GM19395 (cell line): ENCODE results near the gene PDE4D.
A peak's percentile ranks its signal among the peaks of the same experiment; 100 is the strongest.

Source experiments
- ATAC-seq: cut with Tn5 transposase; IDR thresholded peaks from one replicate; pipeline ENCODE4 v1.9.1; 2021; ENCODE audit warnings: mild to moderate bottlenecking, moderate library complexity; ENCODE audit not compliant: unreplicated experiment

The PDE4D gene

GRCh38 chr5:59746241-59746765 lies 147.2 kb downstream of the PDE4D start:
- no peak for ATAC-seq

- no peak for ATAC-seq
Measured at GRCh38 chr5:59745415-59745863, 148.1 kb downstream of the PDE4D start.

GRCh38 chr5:59744531-59744992 lies 149.0 kb downstream of the PDE4D start:
- ATAC-seq: no peak

GRCh38 chr5:59741599-59741998 lies 151.9 kb downstream of the PDE4D start:
- no peak for ATAC-seq

GRCh38 chr5:59738024-59738423 lies 155.5 kb downstream of the PDE4D start:
- ATAC-seq: no peak

GRCh38 chr5:59732806-59733205 lies 160.7 kb downstream of the PDE4D start:
- ATAC-seq: no peak

GRCh38 chr5:59732301-59732700 lies 161.2 kb downstream of the PDE4D start:
- ATAC-seq: no peak

GRCh38 chr5:59731809-59732208 lies 161.7 kb downstream of the PDE4D start:
- ATAC-seq: no peak

- ATAC-seq: no peak
Measured at GRCh38 chr5:59729820-59730219, 163.7 kb downstream of the PDE4D start.

- ATAC-seq: no peak
Measured at GRCh38 chr5:59729357-59729756, 164.2 kb downstream of the PDE4D start.

GRCh38 chr5:59728356-59728755 lies 165.2 kb downstream of the PDE4D start:
- ATAC-seq: no peak

GRCh38 chr5:59727186-59727585 lies 166.3 kb downstream of the PDE4D start:
- ATAC-seq: no peak

- ATAC-seq: no peak
Measured at GRCh38 chr5:59725392-59725767, 168.1 kb downstream of the PDE4D start.

- ATAC-seq: peak; percentile 54
Measured at GRCh38 chr5:59724482-59725391, 168.8 kb downstream of the PDE4D start.

- ATAC-seq: no peak
Measured at GRCh38 chr5:59722874-59723273, 170.7 kb downstream of the PDE4D start.

- no peak for ATAC-seq
Measured at GRCh38 chr5:59721741-59722140, 171.8 kb downstream of the PDE4D start.

GRCh38 chr5:59720063-59720462 lies 173.5 kb downstream of the PDE4D start:
- ATAC-seq: no peak

GRCh38 chr5:59716966-59717500 lies 176.5 kb downstream of the PDE4D start:
- no peak for ATAC-seq

- no peak for ATAC-seq
Measured at GRCh38 chr5:59716029-59716428, 177.5 kb downstream of the PDE4D start.

GRCh38 chr5:59715228-59715627 lies 178.3 kb downstream of the PDE4D start:
- ATAC-seq: no peak

- ATAC-seq: no peak
Measured at GRCh38 chr5:59713498-59713844, 180.1 kb downstream of the PDE4D start.

GRCh38 chr5:59712836-59713497 lies 180.6 kb downstream of the PDE4D start:
- ATAC-seq: no peak
